GM21526 (cell line): Measurements from ENCODE around the gene RAB3A.

Source experiments
- ATAC-seq: cut with Tn5 transposase; IDR thresholded peaks from one replicate; pipeline ENCODE4 v1.9.1; 2021; ENCODE audit warnings: moderate library complexity; ENCODE audit not compliant: unreplicated experiment, low FRiP score

RAB3A gene

GRCh38 chr19:18202397-18202777 lies 1.5 kb downstream of the RAB3A start:
- ATAC-seq, result no peak

GRCh38 chr19:18198374-18198773 lies 5.5 kb downstream of the RAB3A start:
- no peak for ATAC-seq

GRCh38 chr19:18197941-18198340 lies 5.9 kb downstream of the RAB3A start:
- ATAC-seq, result no peak

GRCh38 chr19:18197306-18197705 lies 6.5 kb downstream of the RAB3A start:
- no peak for ATAC-seq

GRCh38 chr19:18196511-18196845 lies 7.4 kb downstream of the RAB3A start:
- no peak for ATAC-seq

GRCh38 chr19:18194554-18195238 lies 9.1 kb downstream of the RAB3A start:
- no peak for ATAC-seq

- ATAC-seq, result no peak
Measured at GRCh38 chr19:18194181-18194530, 9.7 kb downstream of the RAB3A start.

GRCh38 chr19:18193388-18194180 lies 10.3 kb downstream of the RAB3A start:
- ATAC-seq, result no peak

GRCh38 chr19:18192673-18193387 lies 11.0 kb downstream of the RAB3A start, which contains the start of gene MPV17L2:
TSS of gene MPV17L2 (plus strand) at chr19:18193218. CDS start at chr19:18193282, 64 bp downstream.
- peak; percentile 64 for ATAC-seq

- no peak for ATAC-seq
Measured at GRCh38 chr19:18191640-18192062, 12.2 kb downstream of the RAB3A start.

GRCh38 chr19:18190278-18190677 lies 13.6 kb downstream of the RAB3A start:
- ATAC-seq, result no peak

GRCh38 chr19:18185538-18185937 lies 18.3 kb downstream of the RAB3A start:
- ATAC-seq, result no peak

GRCh38 chr19:18183529-18183928 lies 20.3 kb downstream of the RAB3A start:
- no peak for ATAC-seq

- ATAC-seq, result no peak
Measured at GRCh38 chr19:18179957-18180356, 23.9 kb downstream of the RAB3A start.

GRCh38 chr19:18176367-18177310 lies 27.2 kb downstream of the RAB3A start:
- ATAC-seq, result no peak

GRCh38 chr19:18174983-18175382 lies 28.9 kb downstream of the RAB3A start:
- no peak for ATAC-seq

GRCh38 chr19:18173572-18174288 lies 30.1 kb downstream of the RAB3A start, which contains the start of gene IFI30:
TSS of gene IFI30 (plus strand) at chr19:18173813. CDS start at chr19:18173842, 29 bp downstream.
- ATAC-seq, result peak; percentile 38

- ATAC-seq, result peak; percentile 2
Measured at GRCh38 chr19:18173054-18173571, 30.7 kb downstream of the RAB3A start.

GRCh38 chr19:18172331-18173053 lies 31.4 kb downstream of the RAB3A start:
- no peak for ATAC-seq
